ENCODE data around the gene TIPARP.
A peak's percentile ranks its signal among the peaks of the same experiment; 100 is the strongest.

Gene TIPARP

DNA sequence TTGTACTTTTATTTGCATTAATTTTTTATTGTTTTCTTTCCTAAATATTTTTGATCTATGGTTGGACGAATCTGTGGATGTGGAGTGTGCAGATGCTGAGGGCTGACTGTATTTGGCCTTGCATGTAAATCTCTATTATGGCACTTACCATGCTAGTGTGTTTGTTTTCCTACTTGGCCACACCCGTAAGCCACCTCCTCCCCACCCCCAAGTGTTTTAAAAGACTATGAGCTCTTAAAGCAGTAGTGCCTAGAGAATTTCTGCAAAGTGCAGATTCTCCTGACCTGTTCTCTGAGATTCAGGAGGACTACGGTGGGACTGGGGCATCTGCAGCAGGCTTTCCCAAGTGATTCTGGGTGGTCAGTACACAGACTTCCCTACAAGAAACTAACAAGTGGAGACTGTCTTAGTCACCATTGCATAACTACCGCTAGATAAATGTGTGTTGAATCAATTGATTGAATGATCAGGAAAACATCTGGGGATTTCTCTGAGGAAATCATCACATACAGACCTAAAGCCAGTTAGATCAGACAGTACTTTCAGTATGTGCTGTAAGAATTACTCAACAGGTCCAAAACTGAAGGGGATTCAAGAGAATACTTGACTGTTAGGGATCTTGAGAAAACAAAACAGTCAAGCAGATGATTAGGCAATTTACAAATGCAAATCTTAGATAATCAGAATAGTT, 6.2 kb upstream of the TIPARP start:
- peak; percentile 83 for DNase-seq (ENCODE audit: low read depth)
- no peak overlapping the region for H3K4me3 ChIP-seq (ENCODE audit: low read length)
- TF ChIP-seq, protein P1, sequence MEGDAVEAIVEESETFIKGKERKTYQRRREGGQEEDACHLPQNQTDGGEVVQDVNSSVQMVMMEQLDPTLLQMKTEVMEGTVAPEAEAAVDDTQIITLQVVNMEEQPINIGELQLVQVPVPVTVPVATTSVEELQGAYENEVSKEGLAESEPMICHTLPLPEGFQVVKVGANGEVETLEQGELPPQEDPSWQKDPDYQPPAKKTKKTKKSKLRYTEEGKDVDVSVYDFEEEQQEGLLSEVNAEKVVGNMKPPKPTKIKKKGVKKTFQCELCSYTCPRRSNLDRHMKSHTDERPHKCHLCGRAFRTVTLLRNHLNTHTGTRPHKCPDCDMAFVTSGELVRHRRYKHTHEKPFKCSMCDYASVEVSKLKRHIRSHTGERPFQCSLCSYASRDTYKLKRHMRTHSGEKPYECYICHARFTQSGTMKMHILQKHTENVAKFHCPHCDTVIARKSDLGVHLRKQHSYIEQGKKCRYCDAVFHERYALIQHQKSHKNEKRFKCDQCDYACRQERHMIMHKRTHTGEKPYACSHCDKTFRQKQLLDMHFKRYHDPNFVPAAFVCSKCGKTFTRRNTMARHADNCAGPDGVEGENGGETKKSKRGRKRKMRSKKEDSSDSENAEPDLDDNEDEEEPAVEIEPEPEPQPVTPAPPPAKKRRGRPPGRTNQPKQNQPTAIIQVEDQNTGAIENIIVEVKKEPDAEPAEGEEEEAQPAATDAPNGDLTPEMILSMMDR (conservative IDR thresholded peaks at IDR 0.05; ENCODE audit: low read length), result no peak

DNA sequence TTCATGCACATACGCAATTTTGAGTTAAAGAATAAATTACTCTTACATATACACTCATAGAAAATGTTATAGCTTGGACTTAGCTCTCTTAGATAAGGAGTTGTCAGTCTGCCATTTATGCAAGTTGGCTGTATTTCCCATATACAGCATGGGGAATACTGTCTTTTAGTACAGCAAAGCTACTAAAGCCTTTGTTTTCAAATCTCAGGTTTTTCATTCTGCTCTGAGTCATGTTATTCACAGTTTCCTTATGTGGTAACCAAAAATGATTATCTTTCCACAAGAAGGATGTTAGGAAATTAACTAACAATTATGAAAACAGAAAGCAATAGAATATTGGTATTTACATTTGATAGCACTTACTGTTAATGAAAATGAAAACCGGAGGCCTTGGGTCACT, 4.3 kb upstream of the TIPARP start:
- TF ChIP-seq, protein P1 (conservative IDR thresholded peaks at IDR 0.05; ENCODE audit: low read length), result no peak
- no peak overlapping the region for H3K4me3 ChIP-seq (ENCODE audit: low read length)
- DNase-seq (ENCODE audit: low read depth), result no peak

DNA sequence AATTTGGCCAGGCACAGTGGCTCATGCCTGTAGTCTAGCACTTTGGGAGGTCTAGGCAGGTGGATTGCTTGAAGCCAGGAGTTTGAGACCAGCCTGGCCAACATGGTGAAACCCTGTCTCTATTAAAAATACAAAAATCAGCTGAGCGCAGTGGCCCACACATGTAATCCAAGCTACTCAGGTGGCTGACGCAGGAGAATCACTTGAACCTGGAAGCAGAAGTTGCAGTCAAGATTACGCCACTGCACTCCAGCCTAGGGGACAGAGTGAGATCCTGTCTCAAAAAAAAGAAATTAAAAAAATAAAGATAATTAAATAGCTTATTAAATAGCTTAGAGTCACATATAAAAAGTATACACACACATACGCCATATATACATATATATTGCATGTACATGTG, 3.7 kb upstream of the TIPARP start:
- TF ChIP-seq, protein P1 (conservative IDR thresholded peaks at IDR 0.05; ENCODE audit: low read length), result no peak
- no peak overlapping the region for H3K4me3 ChIP-seq (ENCODE audit: low read length)
- DNase-seq (ENCODE audit: low read depth), result no peak

DNA sequence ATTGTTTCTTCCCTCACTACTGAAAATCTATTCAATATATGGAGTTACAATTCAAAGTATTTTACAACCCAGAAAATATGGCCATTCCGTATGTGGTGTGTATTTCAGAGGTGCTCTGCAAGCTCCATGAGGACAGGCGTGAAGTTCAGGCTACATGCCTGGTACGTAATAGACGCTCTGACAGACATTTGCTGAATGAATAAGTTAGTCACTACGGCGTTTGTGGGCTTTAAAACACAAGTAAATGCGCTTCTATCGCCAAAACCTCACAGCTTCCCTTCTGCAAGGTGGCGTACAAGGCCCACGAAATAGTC, 701 bp upstream of the TIPARP start:
- H3K4me3 ChIP-seq (ENCODE audit: low read length), result peak overlapping the region; percentile 81
- DNase-seq (ENCODE audit: low read depth), result no peak
- TF ChIP-seq, protein P1 (conservative IDR thresholded peaks at IDR 0.05; ENCODE audit: low read length), result no peak

DNA sequence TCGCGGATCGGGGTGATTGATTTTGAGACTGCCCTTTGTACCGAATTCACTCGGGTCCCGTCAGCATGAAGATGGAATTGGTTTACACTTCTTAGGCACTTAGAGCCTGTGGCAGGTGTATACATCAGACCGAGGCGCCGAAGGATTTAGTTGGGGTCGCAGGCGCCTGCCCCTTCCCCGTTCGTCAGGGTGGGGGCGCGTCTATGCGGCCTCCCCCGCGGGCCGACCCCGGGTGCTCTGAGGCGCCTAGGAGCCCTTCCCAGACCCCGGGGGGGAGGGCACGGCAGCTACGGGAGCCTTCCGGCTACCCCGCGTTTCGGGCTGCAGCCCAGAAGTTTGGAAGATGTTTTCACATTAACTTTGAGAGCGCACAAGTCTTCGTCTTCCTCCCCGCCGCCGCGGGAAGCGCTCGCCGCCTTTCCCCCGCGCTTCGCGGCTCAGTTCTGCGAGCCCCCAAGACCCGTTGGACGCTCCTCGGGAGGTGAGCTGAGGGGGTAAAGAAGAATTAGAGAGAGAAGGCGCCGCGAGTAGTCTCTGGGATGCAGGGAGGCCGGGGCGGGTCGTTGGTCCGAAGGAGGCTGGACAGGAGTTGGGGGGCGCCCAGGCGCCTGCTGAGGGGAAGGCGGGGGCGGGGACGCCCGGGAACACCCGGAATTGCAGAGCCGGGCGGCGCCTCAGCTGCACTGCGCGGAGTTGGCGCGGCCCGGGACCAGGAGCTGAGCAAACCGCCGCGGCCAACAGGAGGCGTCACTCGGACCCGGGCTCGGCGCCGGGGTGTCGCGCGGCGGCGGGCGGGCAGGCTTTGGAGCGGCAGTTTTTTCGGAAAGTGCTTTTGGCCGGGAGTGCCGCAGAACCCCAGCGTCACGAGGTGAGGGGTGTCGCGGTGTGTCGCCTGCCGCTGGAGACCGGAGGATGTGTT, 780 bp downstream of the TIPARP start:
- DNase-seq (ENCODE audit: low read depth), result no peak
- peak overlapping the region; percentile 81 for H3K4me3 ChIP-seq (ENCODE audit: low read length)
- TF ChIP-seq, protein P1 (conservative IDR thresholded peaks at IDR 0.05; ENCODE audit: low read length), result peak; percentile 29

DNA sequence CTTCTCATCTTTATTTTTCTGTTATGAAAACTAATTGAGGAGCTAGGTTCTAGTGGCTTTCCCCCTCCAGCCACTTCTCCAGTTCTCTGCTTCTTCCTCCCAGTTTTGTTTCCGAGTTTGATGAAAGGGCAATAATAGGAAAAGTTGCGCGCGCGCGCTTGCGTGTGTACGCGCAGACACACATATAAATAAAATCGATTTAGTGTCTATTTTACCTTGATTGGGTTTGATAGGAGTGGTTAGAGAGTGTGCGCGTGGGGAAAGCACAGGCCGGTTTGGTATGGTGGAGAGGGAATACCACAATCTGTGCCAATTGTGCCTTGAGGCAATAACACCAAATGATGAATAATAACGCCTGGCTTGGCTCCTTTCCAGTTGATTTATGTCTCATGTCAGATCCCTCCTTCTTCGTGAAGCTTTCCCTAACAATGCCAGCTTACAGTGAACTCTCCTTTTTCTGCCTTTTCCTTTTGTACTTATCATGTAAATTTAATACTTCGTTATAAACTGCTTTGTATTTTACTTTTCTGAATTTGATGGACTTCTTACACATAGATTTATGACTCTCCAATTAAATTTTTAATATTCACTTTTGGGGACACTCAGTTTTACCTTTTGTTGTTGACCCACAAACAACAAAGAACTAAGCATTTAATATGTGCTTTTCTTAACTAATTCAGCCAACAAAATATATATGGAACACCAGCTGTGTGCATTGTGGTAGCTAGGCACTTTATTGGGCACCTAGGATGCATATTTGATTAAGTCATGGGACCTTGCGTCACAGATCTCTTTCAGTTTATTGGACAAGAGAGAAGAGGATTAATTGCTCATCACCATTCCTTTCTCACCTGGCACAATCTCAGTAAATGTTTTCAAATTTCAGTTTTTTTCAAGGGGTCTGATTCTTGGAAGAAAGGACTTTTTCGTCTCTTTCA, 1.7 kb downstream of the TIPARP start:
- H3K4me3 ChIP-seq (ENCODE audit: low read length), result peak overlapping the region; percentile 81
- DNase-seq (ENCODE audit: low read depth), result peak; percentile 91

More for the DNA sequence above, 1.7 kb downstream of the TIPARP start:
- TF ChIP-seq, protein P1 (conservative IDR thresholded peaks at IDR 0.05; ENCODE audit: low read length), result no peak

Data from AG10803 (cell line).